Loucy (cell line): ENCODE measurements around the gene L3MBTL3.

Source experiments
- EZH2phosphoT487 ChIP-seq: fragments of 200-600 bp; IDR thresholded peaks from 2 replicates; pipeline ENCODE4 v1.6.1; 2018; ENCODE audit warnings: antibody characterized with exemption, mild to moderate bottlenecking, moderate library complexity, borderline replicate concordance
- TF ChIP-seq, protein P1 (sequence below): fragments of 200-600 bp; sonication (generic); conservative IDR thresholded peaks from 2 replicates; pipeline ENCODE4 v1.5.1; 2014; ENCODE audit warnings: mild to moderate bottlenecking, antibody characterized with exemption, low read length

DNA sequence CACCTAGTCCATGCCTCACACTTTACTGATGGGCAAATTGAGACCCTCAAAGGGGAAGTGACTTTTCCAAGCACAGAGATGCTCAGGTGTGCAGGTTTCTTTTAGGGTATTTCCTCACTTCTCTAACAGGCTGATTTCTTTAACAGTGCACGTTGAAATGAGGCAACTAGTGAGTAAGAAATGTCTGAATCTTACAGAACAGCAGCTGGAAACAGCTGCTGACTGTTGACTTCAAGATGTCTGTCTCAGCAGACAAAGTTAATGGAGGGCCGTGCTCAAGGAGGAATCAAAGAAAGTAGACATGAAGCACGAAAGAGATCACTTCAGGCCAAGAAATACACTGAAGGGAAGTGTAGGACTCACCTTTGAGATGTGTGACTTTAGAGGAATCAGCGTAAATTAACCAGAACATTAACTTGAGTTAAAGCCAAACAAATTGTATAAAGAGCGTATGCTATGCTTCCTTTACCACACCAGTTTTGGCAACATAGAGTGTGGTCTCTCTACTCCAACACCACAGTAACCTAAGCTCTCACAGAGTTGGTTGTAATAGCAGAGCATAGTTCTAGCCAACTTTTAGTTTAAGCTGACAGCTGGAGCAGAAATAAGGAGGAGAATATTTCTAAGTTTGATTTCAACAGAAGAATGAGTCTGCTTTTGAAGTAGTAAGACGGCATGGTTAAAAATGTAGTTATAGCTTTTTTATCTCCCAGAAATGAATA is 143.5 kb downstream of the L3MBTL3 start:
- TF ChIP-seq, protein P1, sequence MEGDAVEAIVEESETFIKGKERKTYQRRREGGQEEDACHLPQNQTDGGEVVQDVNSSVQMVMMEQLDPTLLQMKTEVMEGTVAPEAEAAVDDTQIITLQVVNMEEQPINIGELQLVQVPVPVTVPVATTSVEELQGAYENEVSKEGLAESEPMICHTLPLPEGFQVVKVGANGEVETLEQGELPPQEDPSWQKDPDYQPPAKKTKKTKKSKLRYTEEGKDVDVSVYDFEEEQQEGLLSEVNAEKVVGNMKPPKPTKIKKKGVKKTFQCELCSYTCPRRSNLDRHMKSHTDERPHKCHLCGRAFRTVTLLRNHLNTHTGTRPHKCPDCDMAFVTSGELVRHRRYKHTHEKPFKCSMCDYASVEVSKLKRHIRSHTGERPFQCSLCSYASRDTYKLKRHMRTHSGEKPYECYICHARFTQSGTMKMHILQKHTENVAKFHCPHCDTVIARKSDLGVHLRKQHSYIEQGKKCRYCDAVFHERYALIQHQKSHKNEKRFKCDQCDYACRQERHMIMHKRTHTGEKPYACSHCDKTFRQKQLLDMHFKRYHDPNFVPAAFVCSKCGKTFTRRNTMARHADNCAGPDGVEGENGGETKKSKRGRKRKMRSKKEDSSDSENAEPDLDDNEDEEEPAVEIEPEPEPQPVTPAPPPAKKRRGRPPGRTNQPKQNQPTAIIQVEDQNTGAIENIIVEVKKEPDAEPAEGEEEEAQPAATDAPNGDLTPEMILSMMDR: no peak
- TF ChIP-seq EZH2phosphoT487: no peak
